ENCODE results near the gene MAP7D1.

The MAP7D1 gene

DNA sequence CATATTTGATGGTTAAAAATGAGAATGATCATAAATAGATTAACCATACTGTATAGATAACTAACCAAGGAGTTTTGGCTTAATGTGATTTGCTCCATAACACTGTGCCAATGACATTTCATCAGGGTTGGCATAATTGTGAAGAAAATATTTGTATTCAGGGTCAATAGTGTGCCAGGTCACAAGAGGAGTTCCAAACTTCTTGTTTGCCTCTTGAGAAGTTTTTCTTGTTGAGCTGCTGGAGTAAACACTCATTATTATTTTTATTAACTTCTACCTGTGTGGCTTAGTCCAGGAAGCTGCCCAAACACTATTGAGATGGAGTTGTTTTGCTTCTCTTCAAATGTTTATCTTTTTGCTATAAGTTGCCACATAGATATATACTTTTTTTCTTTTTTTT is 7.5 kb downstream of the MAP7D1 start:
- DNase-seq (ENCODE audit: low read depth), result no peak
- no peak overlapping the region for H3K4me3 ChIP-seq (ENCODE audit: low read depth, low read length)

GRCh38 chr1:36164361-36164760 is 8.4 kb downstream of the MAP7D1 start:
- H3K4me3 ChIP-seq (ENCODE audit: low read depth, low read length), result no peak overlapping the region
- DNase-seq (ENCODE audit: low read depth), result no peak

DNA sequence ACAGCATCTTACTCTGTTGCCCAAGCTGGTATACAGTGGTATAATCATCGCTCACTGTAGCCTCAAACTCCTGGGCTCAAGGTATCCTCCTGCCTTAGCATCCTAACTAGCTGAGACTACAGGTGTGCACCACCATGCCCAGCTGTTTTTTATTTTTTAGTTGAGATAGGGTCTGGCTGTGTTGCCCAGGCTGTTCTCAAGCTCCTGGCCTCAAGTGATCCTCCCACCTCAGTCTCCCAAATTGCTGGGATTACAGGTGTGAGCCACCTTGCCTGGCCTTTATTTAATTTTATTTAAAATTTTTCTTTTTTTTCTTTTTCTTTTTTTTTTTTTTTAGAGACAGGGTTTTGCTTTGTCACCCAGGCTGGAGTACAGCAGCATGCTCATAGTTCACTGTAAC is 9.2 kb downstream of the MAP7D1 start:
- H3K4me3 ChIP-seq (ENCODE audit: low read depth, low read length), result no peak overlapping the region
- no peak for DNase-seq (ENCODE audit: low read depth)

DNA sequence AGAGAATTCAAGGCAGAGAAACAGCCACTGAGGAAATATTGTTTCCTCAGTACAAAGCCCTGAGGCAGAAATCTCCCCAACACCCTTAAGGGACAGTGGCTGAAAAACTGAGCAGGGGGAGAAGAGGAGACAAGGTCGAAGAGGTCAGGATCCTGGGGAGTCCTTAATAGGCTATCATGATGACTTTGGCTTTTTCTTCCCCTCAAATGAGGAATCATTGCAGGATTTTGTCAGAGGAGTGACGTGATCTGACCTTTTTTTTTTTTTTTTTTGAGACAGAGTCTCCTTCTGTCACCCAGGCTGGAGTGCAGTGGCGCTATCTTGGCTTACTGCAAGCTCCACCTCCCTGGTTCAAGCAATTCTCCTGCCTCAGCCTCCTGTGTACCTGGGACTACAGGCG is 10.2 kb downstream of the MAP7D1 start:
- no peak overlapping the region for H3K4me3 ChIP-seq (ENCODE audit: low read depth, low read length)
- DNase-seq (ENCODE audit: low read depth), result no peak

DNA sequence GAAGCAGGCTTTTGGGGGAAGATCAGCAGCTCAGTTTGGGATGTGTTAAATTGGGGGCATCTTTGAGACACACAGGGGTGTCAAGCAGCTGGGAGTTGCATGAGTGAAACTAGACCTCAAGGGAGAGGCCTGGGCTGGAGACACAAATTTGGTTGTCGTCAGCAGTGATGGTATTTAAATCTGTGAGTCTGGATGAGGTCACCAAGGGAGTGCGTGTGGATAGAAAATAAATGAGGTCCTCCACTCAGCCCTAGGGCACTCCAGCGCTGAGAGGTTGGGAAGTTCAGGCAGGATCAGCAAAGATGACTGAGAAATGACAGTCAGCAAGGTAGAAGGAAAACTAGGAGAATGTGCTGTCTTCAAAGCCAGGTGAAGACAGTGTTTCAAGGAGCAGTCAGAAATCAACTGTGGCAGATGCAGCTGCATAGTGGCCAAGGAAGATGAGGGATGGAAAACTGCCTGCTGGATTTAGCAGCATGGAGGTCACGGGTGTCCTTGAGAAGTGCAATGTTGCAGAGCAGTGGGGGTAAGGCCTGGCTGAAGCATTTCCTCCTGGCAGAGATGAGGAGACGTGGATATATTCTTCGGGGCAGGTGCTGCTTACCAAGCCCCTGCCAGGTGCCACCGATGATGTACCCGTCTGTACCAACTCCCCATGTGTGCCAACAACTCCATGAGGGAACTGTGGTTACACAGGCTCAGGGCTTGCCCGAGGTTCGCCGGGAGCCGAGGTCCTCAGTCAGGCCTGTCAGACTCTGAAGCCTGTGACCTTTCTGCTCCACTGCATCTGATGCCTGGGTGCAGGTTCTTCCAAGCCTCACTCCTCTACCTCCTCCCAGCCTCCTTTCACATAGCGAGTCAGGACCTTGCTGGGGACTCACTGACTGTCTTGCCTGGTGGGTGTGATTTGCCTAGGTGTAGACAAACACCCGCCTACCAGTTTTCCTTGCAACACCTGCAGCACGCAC is 11.3 kb downstream of the MAP7D1 start:
- DNase-seq (ENCODE audit: low read depth), result no peak
- no peak overlapping the region for H3K4me3 ChIP-seq (ENCODE audit: low read depth, low read length)

- H3K4me3 ChIP-seq (ENCODE audit: low read depth, low read length), result no peak overlapping the region
- no peak for DNase-seq (ENCODE audit: low read depth)
These were observed 12.6 kb downstream of the MAP7D1 start for GRCh38 chr1:36168514-36168913.

GRCh38 chr1:36170643-36171412 is 14.9 kb downstream of the MAP7D1 start:
- no peak for DNase-seq (ENCODE audit: low read depth)
- H3K4me3 ChIP-seq (ENCODE audit: low read depth, low read length), result no peak overlapping the region

- DNase-seq (ENCODE audit: low read depth), result no peak
- no peak overlapping the region for H3K4me3 ChIP-seq (ENCODE audit: low read depth, low read length)
These were observed 16.2 kb downstream of the MAP7D1 start for GRCh38 chr1:36172017-36172747.

GRCh38 chr1:36172983-36173382 is 17.0 kb downstream of the MAP7D1 start:
- no peak overlapping the region for H3K4me3 ChIP-seq (ENCODE audit: low read depth, low read length)
- DNase-seq (ENCODE audit: low read depth), result peak; percentile 32

GRCh38 chr1:36174713-36175112 is 18.8 kb downstream of the MAP7D1 start:
- no peak for DNase-seq (ENCODE audit: low read depth)
- H3K4me3 ChIP-seq (ENCODE audit: low read depth, low read length), result no peak overlapping the region

DNA sequence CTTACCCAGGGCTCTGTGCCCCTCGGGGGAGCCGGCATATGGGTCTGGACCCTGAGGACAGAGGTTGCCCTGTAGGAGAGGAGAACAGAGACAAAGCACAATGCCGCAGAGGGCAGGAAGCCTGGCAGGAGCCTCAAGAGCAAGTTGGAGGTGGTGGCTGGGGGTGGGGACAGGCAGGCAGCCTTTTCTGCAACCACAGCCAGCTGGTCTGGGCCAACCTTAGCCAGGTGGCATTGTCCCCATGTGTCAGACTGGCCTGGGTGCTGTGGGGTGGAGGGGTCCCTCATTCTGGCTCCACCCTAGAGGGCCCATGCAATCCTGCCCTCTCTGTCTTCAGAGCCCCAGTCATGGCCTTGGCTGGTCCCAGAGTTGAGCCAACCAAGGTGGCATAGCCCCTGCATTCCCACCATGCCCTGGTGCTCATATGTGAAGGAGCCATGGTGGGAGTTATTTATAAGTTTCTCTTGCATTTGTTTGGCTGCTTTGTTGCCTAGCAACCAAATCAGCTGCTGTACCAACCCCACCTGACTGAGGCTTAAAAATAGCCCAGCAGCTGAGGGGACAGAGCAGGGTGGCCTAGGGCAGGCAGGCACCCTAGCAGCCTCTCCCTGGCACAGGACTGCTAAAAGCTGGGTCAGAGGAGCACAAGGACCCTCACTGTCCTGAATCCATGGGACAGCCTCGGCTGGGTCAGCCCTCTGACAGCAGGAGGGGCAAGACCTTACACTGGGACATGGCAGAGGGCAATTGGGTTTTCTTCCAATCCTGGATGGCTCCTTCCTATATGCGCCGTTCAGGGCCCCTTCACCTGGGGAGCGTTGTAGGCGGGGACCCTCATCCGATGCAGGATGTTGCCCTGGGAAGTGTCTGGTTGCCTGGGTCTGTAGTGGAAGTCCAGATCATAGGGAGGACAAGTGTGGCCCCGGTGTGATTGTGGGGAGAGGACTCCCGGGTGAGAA is 19.5 kb downstream of the MAP7D1 start:
- no peak for DNase-seq (ENCODE audit: low read depth)
- H3K4me3 ChIP-seq (ENCODE audit: low read depth, low read length), result no peak overlapping the region

DNA sequence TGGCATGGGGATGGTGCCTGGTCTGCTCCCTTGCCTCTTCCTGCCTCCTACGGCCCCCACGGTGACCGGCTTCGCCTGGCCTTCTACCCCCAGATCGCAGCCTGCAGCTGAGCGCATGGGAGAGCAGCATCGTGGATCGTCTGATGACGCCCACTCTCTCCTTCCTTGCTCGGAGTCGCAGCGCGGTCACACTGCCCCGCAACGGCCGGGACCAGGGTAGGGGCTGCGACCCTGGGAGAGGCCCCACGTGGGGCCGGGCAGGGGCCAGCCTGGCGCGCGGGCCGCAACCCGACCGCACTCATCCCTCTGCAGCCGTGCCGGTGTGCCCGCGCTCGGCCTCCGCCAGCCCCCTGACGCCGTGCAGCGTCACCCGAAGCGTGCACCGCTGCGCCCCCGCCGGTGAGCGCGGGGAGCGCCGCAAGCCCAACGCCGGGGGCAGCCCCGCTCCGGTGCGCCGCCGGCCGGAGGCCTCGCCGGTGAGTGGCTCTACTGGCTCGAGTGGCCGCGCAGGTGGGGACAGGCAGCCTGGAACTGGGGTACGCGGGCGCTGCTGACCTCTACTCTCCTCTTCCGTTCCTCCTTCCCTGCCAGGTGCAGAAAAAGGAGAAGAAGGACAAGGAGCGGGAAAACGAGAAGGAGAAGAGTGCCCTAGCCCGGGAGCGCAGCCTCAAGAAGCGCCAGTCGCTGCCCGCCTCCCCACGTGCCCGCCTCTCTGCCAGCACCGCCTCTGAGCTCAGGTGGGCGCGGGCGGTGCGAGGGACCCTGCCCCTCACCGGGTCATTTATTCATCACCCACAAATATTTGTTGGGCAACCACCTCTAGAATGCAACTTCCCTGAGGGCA is 20.4 kb downstream of the MAP7D1 start:
- DNase-seq (ENCODE audit: low read depth), result no peak

DNA sequence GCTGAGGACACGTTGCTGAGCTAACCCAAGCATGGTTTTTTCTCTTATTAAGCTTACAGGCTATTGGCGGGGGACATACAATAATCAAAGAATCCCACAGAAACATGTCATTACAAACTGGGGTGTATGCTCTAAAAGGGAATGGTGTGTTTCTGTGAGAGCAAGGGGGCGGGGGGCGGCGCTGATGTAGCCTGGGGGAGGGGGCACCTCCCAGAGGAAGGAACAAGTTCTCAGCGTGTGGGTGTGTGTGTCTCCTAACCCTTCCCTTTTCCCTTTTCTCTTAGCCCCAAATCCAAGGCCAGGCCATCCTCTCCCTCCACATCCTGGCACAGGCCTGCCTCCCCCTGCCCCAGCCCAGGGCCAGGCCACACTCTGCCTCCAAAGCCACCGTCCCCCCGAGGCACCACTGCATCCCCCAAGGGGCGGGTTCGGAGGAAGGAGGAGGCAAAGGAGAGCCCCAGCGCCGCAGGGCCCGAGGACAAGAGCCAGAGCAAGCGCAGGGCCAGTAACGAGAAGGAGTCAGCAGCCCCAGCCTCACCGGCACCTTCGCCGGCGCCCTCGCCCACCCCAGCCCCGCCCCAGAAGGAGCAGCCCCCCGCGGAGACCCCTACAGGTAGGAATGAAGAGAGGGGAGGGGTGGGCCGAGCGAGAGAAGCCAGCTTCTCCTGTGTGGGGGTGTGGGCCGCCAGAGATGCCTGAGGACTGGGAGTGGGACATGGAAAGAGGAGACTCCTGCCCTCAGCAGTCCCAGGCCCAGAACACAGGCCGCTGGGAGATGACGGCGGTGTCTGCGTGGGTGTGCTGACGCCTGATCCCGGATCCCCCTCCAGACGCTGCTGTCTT is 21.9 kb downstream of the MAP7D1 start:
- DNase-seq (ENCODE audit: low read depth), result no peak
- no peak overlapping the region for H3K4me3 ChIP-seq (ENCODE audit: low read depth, low read length)

More for the DNA sequence above, 20.4 kb downstream of the MAP7D1 start:
- H3K4me3 ChIP-seq (ENCODE audit: low read depth, low read length), result no peak overlapping the region

DNA sequence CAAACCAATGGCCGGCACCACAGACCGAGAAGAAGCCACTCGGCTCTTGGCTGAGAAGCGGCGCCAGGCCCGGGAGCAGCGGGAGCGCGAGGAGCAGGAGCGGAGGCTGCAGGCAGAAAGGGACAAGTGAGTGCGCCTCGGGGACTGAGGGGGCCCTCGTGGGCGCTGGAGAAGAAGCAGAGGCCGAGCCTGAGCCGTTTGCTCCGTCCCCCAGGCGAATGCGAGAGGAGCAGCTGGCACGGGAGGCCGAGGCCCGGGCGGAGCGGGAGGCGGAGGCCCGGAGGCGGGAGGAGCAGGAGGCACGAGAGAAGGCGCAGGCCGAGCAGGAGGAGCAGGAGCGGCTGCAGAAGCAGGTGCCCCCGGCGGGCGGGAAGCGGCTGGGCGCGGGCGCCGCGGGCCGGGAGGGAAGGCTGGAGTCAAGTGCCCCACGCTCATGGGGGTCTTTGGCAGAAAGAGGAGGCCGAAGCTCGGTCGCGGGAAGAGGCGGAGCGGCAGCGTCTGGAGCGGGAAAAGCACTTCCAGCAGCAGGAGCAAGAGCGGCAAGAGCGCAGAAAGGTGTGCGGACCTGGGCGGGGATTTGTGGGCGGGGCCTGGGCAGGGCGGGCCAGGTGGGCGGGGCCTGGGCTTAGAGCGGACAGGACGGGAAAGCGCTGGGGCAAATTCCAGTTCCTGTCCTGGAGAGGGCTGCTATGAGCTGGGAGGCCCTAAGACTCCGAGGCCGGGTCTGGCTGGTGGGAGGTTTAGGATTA is 22.7 kb downstream of the MAP7D1 start:
- no peak overlapping the region for H3K4me3 ChIP-seq (ENCODE audit: low read depth, low read length)
- no peak for DNase-seq (ENCODE audit: low read depth)

DNA sequence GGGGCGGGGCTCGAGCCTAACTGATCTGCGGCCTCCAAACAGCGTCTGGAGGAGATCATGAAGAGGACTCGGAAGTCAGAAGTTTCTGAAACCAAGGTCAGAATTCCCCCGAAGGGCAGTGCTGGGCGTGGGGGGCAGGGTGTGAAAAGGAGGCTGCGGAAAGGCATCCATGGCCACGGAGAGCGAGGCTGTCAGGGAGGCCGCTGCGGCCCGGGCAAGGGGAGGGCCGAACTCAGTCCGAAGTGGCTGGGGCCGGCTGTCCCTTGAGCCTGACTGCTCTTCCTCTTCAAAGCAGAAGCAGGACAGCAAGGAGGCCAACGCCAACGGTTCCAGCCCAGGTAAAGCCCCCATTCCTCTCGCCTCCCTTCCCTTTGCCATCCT is 23.2 kb downstream of the MAP7D1 start:
- no peak for DNase-seq (ENCODE audit: low read depth)
- no peak overlapping the region for H3K4me3 ChIP-seq (ENCODE audit: low read depth, low read length)

DNA sequence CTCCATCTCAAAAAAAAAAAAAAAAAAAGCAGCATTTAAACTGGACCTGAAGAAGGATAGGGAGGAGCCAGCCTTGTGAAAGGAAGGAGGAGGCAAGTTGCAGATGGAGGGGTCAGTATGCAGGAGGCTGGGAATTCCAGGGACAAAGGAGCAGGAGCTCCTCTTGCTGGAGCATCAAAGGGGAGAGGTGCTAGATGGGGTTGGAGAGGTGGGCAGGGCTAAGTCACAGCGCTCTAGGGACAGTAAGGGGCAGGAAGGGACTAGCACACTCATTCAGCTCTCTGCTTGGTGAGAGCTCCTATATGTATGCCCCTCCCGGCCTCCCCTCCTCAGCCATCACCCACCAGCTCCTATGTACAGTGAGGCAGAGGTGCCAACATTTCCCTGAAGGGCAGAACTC is 26.8 kb downstream of the MAP7D1 start:
- H3K4me3 ChIP-seq (ENCODE audit: low read depth, low read length), result no peak overlapping the region
- no peak for DNase-seq (ENCODE audit: low read depth)

Data from skeletal muscle cell (primary cell).